Upper lobe of right lung (tissue), 1 donor: ENCODE results near the gene ZBTB48. TPM values are rescaled to one million over a fixed set of nuclear protein-coding genes. Genes with fewer than 3 reads are reported as not detected.
A peak's percentile ranks its signal among the peaks of the same experiment; 100 is the strongest.

Source experiments
- ATAC-seq: fragments of 200-7000 bp; cut with Tn5 transposase; one replicate; pipeline ENCODE4 v1.9.1; 2020; ENCODE audit warnings: mild to moderate bottlenecking, moderate library complexity
- DNase-seq: peaks from one replicate; pipeline ENCODE4 v3.0.0-alpha.2; 2020
- H3K27ac ChIP-seq: fragments of 200-600 bp; one replicate; pipeline ENCODE4 v1.8.0; 2022
- H3K27me3 ChIP-seq: fragments of 200-600 bp; one replicate; pipeline ENCODE4 v1.8.0; 2022; ENCODE audit warnings: mild to moderate bottlenecking
- H3K36me3 ChIP-seq: fragments of 200-600 bp; one replicate; pipeline ENCODE4 v1.8.0; 2022
- H3K4me1 ChIP-seq: fragments of 200-600 bp; one replicate; pipeline ENCODE4 v1.8.0; 2022
- H3K4me3 ChIP-seq: fragments of 200-600 bp; one replicate; pipeline ENCODE4 v1.8.0; 2022; ENCODE audit warnings: mild to moderate bottlenecking
- H3K9me3 ChIP-seq: fragments of 200-600 bp; one replicate; pipeline ENCODE4 v1.8.0; 2022
- CTCF ChIP-seq: fragments of 200-600 bp; IDR thresholded peaks from one replicate; pipeline ENCODE4 v1.8.0; 2022; ENCODE audit warnings: antibody characterized with exemption
- intact Hi-C: fragments of 100-400 bp; cut with DNase I; formaldehyde crosslinking; loops from one replicate; pipeline ENCODE4 v1.11.0; 2022
- total RNA-seq: library from RNA; stranded (reverse); fragmentation: NEBNext Ultra II Directional; extraction: Animal tissue kit (Norgen Biotek cat#: 25700); gene quantifications from one replicate; pipeline ENCODE4 v1.2.1, GENCODE V29; 2021
- donor health status: DM: no; HTN: yes; CAD: no; lungs with severe emphysema.

Gene ZBTB48
- total RNA-seq, 1 donor from 2014 or later = 31.5 TPM

DNA sequence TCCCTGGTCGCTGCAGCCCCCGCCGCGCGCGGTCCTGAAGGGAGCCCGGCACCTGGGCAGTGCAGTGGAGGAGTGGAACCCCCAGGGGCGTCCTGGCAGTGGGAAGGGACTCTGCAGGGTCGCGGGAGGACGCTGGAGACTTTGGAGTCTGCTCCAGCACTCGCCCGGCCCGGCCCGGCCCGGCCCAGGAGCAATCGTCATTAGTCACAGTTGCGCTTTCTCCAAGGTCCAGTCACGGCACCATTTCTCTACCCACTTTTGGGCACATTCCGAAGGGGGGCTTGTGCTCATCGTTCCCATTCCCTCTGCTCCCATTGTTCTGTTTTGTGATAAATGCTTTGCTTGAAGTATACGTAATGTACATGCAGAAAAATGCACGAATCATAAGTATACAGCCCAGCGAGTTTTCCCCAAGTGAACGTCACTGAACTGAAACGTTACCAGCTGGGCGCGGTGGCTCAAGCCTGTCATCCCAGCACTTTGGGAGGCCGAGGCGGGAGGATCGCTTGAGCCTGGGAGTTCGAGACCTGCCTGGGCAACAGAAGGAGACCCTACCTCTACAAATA, 45.9 kb downstream of the ZBTB48 start:
- H3K36me3 ChIP-seq = peaks cover 55% of the 10 kb centered on the region

DNA sequence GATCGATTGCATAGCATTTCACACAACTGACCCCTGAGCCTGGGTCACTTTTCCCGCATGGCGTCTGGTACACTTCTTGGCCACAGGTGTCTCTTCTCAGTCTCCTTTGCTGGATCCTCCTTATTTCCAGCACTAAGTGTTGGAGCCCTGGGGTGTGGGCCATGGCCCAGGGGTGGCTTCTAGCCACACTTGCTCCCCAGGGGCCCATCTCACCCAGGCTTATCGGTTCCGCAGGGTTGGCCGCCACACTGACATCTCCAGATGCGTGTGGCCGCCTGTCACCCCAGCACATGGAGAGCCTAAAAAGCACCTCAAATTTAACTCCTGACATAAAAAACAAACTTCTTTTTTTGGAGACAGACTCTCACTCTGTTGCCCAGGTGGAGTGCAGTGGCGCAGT, 47.2 kb downstream of the ZBTB48 start:
- intact Hi-C loops = no loop called here
- Histone ChIP-seq H3K4me3 (no peak overlapping the region), H3K4me1 (peaks cover 21% of the 10 kb centered on the region), H3K36me3 (peaks cover 55% of the 10 kb centered on the region), H3K27me3 (no peaks in the 10 kb centered on the region), H3K27ac (no peak overlapping the region), H3K9me3 (no peaks in the 10 kb centered on the region)
- DNase-seq (no peak), ATAC-seq (no peak)
- no peak for TF ChIP-seq CTCF

More for the DNA sequence above, 45.9 kb downstream of the ZBTB48 start:
- Histone ChIP-seq H3K4me1 (peaks cover 21% of the 10 kb centered on the region), H3K9me3 (no peaks in the 10 kb centered on the region), H3K4me3 (peak overlapping the region; percentile 82), H3K27me3 (no peaks in the 10 kb centered on the region), H3K27ac (peak overlapping the region; percentile 66)
- no peak for TF ChIP-seq CTCF
- no peak for DNase-seq
- intact Hi-C loops = no loop called here
- no peak for ATAC-seq

GRCh38 chr1:6627841-6628545, 48.2 kb downstream of the ZBTB48 start:
- Histone ChIP-seq H3K4me3 (no peak overlapping the region), H3K9me3 (no peaks in the 10 kb centered on the region), H3K27ac (no peak overlapping the region), H3K36me3 (peaks cover 55% of the 10 kb centered on the region), H3K27me3 (no peaks in the 10 kb centered on the region), H3K4me1 (peaks cover 21% of the 10 kb centered on the region)
- no peak for TF ChIP-seq CTCF
- intact Hi-C loops = no loop called here
- ATAC-seq (no peak), DNase-seq (no peak)

- no peak for TF ChIP-seq CTCF
- Histone ChIP-seq H3K4me1 (peaks cover 21% of the 10 kb centered on the region), H3K36me3 (peaks cover 58% of the 10 kb centered on the region), H3K27ac (no peak overlapping the region), H3K9me3 (no peaks in the 10 kb centered on the region), H3K27me3 (no peaks in the 10 kb centered on the region), H3K4me3 (no peak overlapping the region)
- ATAC-seq = no peak
- no peak for DNase-seq
- intact Hi-C loops = no loop called here
Observed at GRCh38 chr1:6628971-6629479, 49.2 kb downstream of the ZBTB48 start.

GRCh38 chr1:6630027-6630426, 50.2 kb downstream of the ZBTB48 start:
- H3K27ac ChIP-seq = no peak overlapping the region
- no peak for TF ChIP-seq CTCF
- DNase-seq = no peak
- intact Hi-C loops = no loop called here
- no peak for ATAC-seq
- H3K4me3 ChIP-seq = no peak overlapping the region
- H3K36me3 ChIP-seq = peaks cover 68% of the 10 kb centered on the region
- peaks cover 16% of the 10 kb centered on the region for H3K4me1 ChIP-seq
- H3K27me3 ChIP-seq = no peaks in the 10 kb centered on the region
- no peaks in the 10 kb centered on the region for H3K9me3 ChIP-seq
